Measurements from ENCODE around the gene NDUFV1.

GRCh38 chr11:67632175-67632981, 25.6 kb downstream of the NDUFV1 start:
- TF ChIP-seq TAF1 (IDR thresholded peaks at IDR 0.05; ENCODE audit: borderline replicate concordance, low read depth, low read length) (no peak), POLR2A (IDR thresholded peaks at IDR 0.05; ENCODE audit: low read depth, low read length) (no peak), POLR2AphosphoS5 (IDR thresholded peaks at IDR 0.05; ENCODE audit: low read depth, low read length) (no peak)
